HEK293T (cell line): Measurements from ENCODE around the gene INTS2.

Experiments used
- ARNT ChIP-seq: fragments of 450-650 bp; IDR thresholded peaks from 2 replicates; pipeline ENCODE4 v1.6.1; 2017; ENCODE audit warnings: mild to moderate bottlenecking
- BHLHE40 ChIP-seq: fragments of 450-650 bp; IDR thresholded peaks from 2 replicates; pipeline ENCODE4 v1.6.1; 2016; ENCODE audit warnings: mild to moderate bottlenecking, moderate library complexity, borderline replicate concordance
- CTBP1 ChIP-seq: fragments of 450-650 bp; IDR thresholded peaks from 2 replicates; pipeline ENCODE4 v1.6.1; 2016; ENCODE audit warnings: borderline replicate concordance
- ELF4 ChIP-seq: fragments of 450-650 bp; IDR thresholded peaks from 2 replicates; pipeline ENCODE4 v1.6.1; 2017; ENCODE audit warnings: antibody characterized with exemption
- FOXA1 ChIP-seq: fragments of 450-650 bp; IDR thresholded peaks from 2 replicates; pipeline ENCODE4 v1.6.1; 2016; ENCODE audit warnings: mild to moderate bottlenecking
- FOXK2 ChIP-seq: fragments of 450-650 bp; IDR thresholded peaks from 2 replicates; pipeline ENCODE4 v1.6.1; 2016; ENCODE audit warnings: mild to moderate bottlenecking
- FOXM1 ChIP-seq: fragments of 450-650 bp; IDR thresholded peaks from 2 replicates; pipeline ENCODE4 v1.6.1; 2017; ENCODE audit warnings: mild to moderate bottlenecking, borderline replicate concordance
- LEF1 ChIP-seq: fragments of 450-650 bp; IDR thresholded peaks from 2 replicates; pipeline ENCODE4 v1.6.1; 2017; ENCODE audit warnings: mild to moderate bottlenecking, borderline replicate concordance
- NFRKB ChIP-seq: fragments of 450-650 bp; IDR thresholded peaks from 2 replicates; pipeline ENCODE4 v1.6.1; 2016; ENCODE audit warnings: mild to moderate bottlenecking, moderate library complexity
- PKNOX1 ChIP-seq: fragments of 450-650 bp; IDR thresholded peaks from 2 replicates; pipeline ENCODE4 v1.6.1; 2016
- SP1 ChIP-seq: fragments of 450-650 bp; IDR thresholded peaks from 2 replicates; pipeline ENCODE4 v1.6.1; 2017
- SUZ12 ChIP-seq: fragments of 450-650 bp; IDR thresholded peaks from 2 replicates; pipeline ENCODE4 v1.6.1; 2016; ENCODE audit warnings: mild to moderate bottlenecking
- TARDBP ChIP-seq: fragments of 450-650 bp; IDR thresholded peaks from 2 replicates; pipeline ENCODE4 v1.6.1; 2016
- ZNF384 ChIP-seq: fragments of 450-650 bp; IDR thresholded peaks from 2 replicates; pipeline ENCODE4 v1.6.1; 2016

DNA sequence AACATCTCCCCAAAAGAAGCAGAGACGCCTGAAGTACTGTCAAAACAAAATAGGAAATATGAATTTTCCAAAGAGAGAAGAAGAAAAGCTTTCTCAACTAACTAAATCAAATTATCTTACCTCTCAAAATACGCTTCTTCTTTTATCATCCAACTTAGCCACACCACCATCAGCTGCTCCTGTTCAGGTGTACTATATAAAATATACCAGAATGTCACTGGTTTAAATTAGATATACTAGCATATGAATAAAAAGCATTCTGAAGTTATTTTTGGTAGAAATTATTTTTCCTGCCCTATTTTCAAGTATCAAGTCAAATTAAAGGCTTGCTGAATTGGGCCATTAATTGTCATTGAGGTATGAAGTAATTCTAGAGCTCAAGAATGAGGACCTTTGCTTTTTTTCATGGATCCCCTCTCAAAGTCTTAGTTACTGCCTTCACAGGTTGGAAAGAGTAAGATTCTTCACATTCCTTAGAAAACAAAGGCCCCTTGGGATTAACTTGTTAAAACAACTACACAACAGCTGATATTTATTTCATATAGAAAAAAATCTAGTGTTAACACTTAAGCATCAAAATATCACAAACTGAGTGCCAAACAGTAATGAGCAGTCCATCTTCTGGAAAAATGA lies 30.1 kb downstream of the INTS2 start:
- no peak for TF ChIP-seq LEF1
- TF ChIP-seq SP1, result no peak
- no peak for TF ChIP-seq SUZ12
- no peak for TF ChIP-seq ARNT
- no peak for TF ChIP-seq BHLHE40
- TF ChIP-seq TARDBP, result no peak
- TF ChIP-seq CTBP1, result no peak
- TF ChIP-seq FOXA1, result no peak
- TF ChIP-seq FOXM1, result no peak
- TF ChIP-seq ZNF384, result no peak
- no peak for TF ChIP-seq FOXK2
- TF ChIP-seq NFRKB, result no peak
- no peak for TF ChIP-seq ELF4
- TF ChIP-seq PKNOX1, result no peak
